K562 (cell line): ENCODE measurements around the gene NOS2.

ENCODE experiments used
- SRF ChIP-seq, 2 experiments: fragments of 250-450, 450-650 bp in 1 of 2; sonication (Bioruptor Pico) in 1 of 2; sonication (generic) in 1 of 2; formaldehyde crosslinking; IDR thresholded peaks; 2 replicates each; pipeline versions ENCODE4 v1.5.0 to v1.5.1; 2020 to 2022; ENCODE audit warnings: mild to moderate bottlenecking in 1 of 2, missing genetic modification reagents in 1 of 2
- TEAD4 ChIP-seq, 2 experiments: sonication (generic) in 1 of 2; formaldehyde crosslinking in 1 of 2; IDR thresholded peaks; 2 replicates each; pipeline versions ENCODE4 v1.6.1 to v1.8.0; 2012 to 2022; ENCODE audit warnings: borderline replicate concordance in 1 of 2, inconsistent platforms in 1 of 2, low read length in 1 of 2, mild to moderate bottlenecking in 1 of 2, missing genetic modification reagents in 1 of 2

DNA sequence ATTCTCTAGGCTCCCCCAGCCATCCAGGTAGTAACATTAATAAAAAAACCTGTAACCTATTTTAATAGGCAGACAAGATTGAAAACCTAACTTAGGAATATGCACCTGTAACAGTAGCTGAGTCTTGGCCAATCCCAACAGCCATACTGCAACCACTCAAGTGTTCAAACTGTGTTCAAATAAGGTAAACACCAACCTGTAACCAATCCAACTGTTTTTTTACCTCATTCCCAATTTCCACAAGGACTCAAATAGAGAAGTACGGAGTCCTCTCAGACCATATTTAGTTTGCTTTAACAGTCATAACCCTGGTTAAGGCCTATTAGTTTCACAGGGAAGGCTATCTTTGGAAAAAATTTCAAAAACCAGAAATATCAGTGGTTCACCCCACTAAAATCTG lies 40.4 kb upstream of the NOS2 start:
- no peak for TF ChIP-seq SRF (CRISPR knock-in tag; IDR thresholded peaks at IDR 0.05)
- TF ChIP-seq TEAD4 (IDR thresholded peaks at IDR 0.05; ENCODE audit: low read length): no peak
- TF ChIP-seq TEAD4 (CRISPR knock-in tag; IDR thresholded peaks at IDR 0.05; ENCODE audit: borderline replicate concordance): no peak
